ENCODE data around the gene CES1. TPM values are rescaled to one million over a fixed set of nuclear protein-coding genes. Genes with fewer than 3 reads are reported as not detected.
"Not testable (repeated sequence)": the region's sequence is repeated elsewhere in the genome, so short reads cannot be mapped to it uniquely, and the experiment has no call there.

CES1 gene
- total RNA-seq, 1 donor from 2014 or later = 6.1 TPM

GRCh38 chr16:55871411-55872038 is 38.6 kb upstream of the CES1 start:
- DNase-seq (ENCODE audit: low spot score in 2 of 2) = no peak
- intact Hi-C loops (cut with DNase I) = no loop called here
- no peaks in the 10 kb centered on the region for H3K4me1 ChIP-seq
- H3K36me3 ChIP-seq = no peaks in the 10 kb centered on the region
- no peaks in the 10 kb centered on the region for H3K9me3 ChIP-seq
- no peaks in the 10 kb centered on the region for H3K27me3 ChIP-seq
- H3K27ac ChIP-seq = no peak overlapping the region
- H3K4me3 ChIP-seq = no peak overlapping the region
- no peak for TF ChIP-seq CTCF (IDR thresholded peaks at IDR 0.05)

- Histone ChIP-seq H3K4me3 (no peak overlapping the region), H3K4me1 (no peaks in the 10 kb centered on the region), H3K36me3 (no peaks in the 10 kb centered on the region), H3K9me3 (no peaks in the 10 kb centered on the region), H3K27me3 (no peaks in the 10 kb centered on the region), H3K27ac (no peak overlapping the region)
- intact Hi-C loops (cut with DNase I) = no loop called here
- TF ChIP-seq CTCF (IDR thresholded peaks at IDR 0.05) = no peak
- DNase-seq (ENCODE audit: low spot score in 2 of 2) = no peak
Observed at GRCh38 chr16:55868980-55869379, 36.1 kb upstream of the CES1 start.

- no peak for TF ChIP-seq CTCF (IDR thresholded peaks at IDR 0.05)
- DNase-seq (ENCODE audit: low spot score in 2 of 2) = no peak
- H3K27ac ChIP-seq = no peak overlapping the region
- no peak overlapping the region for H3K4me3 ChIP-seq
- H3K27me3 ChIP-seq = no peaks in the 10 kb centered on the region
- intact Hi-C loops (cut with DNase I) = no loop called here
- H3K36me3 ChIP-seq = no peaks in the 10 kb centered on the region
- no peaks in the 10 kb centered on the region for H3K4me1 ChIP-seq
- H3K9me3 ChIP-seq = no peaks in the 10 kb centered on the region
Observed at GRCh38 chr16:55868137-55868536, 35.2 kb upstream of the CES1 start.

- Histone ChIP-seq H3K4me1 (no peaks in the 10 kb centered on the region), H3K4me3 (no peak overlapping the region), H3K9me3 (no peaks in the 10 kb centered on the region), H3K27me3 (no peaks in the 10 kb centered on the region), H3K27ac (no peak overlapping the region), H3K36me3 (no peaks in the 10 kb centered on the region)
- no peak for TF ChIP-seq CTCF (IDR thresholded peaks at IDR 0.05)
- no peak for DNase-seq (ENCODE audit: low spot score in 2 of 2)
- intact Hi-C loops (cut with DNase I) = no loop called here
Observed at GRCh38 chr16:55861288-55861687, 28.4 kb upstream of the CES1 start.

GRCh38 chr16:55857650-55858049 is 24.8 kb upstream of the CES1 start:
- DNase-seq (ENCODE audit: low spot score in 2 of 2); H3K36me3 ChIP-seq; H3K9me3 ChIP-seq; H3K27ac ChIP-seq; H3K4me1 ChIP-seq; H3K4me3 ChIP-seq; H3K27me3 ChIP-seq; intact Hi-C loops (cut with DNase I): not testable (repeated sequence)

GRCh38 chr16:55856950-55857349 is 24.1 kb upstream of the CES1 start:
- Histone ChIP-seq H3K4me3 (no peak overlapping the region), H3K27ac (no peak overlapping the region), H3K27me3 (no peaks in the 10 kb centered on the region), H3K36me3 (no peaks in the 10 kb centered on the region), H3K4me1 (no peaks in the 10 kb centered on the region), H3K9me3 (no peaks in the 10 kb centered on the region)
- intact Hi-C loops (cut with DNase I) = no loop called here
- no peak for DNase-seq (ENCODE audit: low spot score in 2 of 2)
- no peak for TF ChIP-seq CTCF (IDR thresholded peaks at IDR 0.05)
